SK-N-SH (cell line): ENCODE measurements around the gene CABLES2.

ENCODE experiments used
- TAF1 ChIP-seq: IDR thresholded peaks from 2 replicates; pipeline ENCODE4 v1.6.1; 2012; ENCODE audit warnings: low read depth, mild to moderate bottlenecking, low read length, moderate library complexity, borderline replicate concordance
- TF ChIP-seq, protein P1 (sequence below): fragments of 200-600 bp; sonication (generic); IDR thresholded peaks from 2 replicates; pipeline ENCODE4 v1.6.1; 2017; ENCODE audit warnings: antibody characterized with exemption, mild to moderate bottlenecking, moderate library complexity
- TF ChIP-seq, protein P2 (sequence below): IDR thresholded peaks from 2 replicates; pipeline ENCODE4 v1.4.0; 2012; ENCODE audit warnings: low read depth, borderline replicate concordance

DNA sequence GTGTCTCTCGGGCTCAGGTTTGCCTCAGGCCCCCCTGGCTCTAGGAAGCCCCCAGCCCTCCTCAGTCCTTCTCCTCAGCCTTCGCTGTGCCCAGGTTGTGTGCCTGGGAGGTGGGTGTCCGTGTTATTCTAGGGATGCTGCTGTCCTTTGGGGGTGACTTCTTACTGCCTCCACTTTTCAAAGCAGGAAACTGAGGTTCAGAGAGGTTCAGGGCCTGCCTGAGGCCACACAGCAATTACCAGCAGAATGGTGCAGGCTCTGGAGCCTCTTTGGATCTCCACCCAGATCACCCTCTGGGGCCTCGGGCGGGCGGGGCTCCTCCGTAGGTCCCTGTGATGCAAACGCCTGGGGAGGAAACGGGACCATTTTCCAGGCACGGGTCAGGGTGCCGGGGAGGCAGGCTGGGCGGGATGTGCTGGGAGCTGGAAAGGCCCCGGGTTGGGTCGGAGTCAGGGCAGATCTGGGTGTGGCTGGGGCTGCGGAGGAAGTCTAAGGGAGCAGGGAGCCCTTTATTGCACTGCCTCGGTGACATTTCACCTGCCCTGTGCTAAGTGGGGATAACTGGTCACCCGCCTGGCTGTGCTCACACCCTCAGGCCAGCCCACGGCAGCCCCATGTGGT lies 45.5 kb upstream of the CABLES2 start:
- TF ChIP-seq, protein P1, sequence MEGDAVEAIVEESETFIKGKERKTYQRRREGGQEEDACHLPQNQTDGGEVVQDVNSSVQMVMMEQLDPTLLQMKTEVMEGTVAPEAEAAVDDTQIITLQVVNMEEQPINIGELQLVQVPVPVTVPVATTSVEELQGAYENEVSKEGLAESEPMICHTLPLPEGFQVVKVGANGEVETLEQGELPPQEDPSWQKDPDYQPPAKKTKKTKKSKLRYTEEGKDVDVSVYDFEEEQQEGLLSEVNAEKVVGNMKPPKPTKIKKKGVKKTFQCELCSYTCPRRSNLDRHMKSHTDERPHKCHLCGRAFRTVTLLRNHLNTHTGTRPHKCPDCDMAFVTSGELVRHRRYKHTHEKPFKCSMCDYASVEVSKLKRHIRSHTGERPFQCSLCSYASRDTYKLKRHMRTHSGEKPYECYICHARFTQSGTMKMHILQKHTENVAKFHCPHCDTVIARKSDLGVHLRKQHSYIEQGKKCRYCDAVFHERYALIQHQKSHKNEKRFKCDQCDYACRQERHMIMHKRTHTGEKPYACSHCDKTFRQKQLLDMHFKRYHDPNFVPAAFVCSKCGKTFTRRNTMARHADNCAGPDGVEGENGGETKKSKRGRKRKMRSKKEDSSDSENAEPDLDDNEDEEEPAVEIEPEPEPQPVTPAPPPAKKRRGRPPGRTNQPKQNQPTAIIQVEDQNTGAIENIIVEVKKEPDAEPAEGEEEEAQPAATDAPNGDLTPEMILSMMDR: no peak
- TF ChIP-seq TAF1: no peak
- TF ChIP-seq, protein P2, sequence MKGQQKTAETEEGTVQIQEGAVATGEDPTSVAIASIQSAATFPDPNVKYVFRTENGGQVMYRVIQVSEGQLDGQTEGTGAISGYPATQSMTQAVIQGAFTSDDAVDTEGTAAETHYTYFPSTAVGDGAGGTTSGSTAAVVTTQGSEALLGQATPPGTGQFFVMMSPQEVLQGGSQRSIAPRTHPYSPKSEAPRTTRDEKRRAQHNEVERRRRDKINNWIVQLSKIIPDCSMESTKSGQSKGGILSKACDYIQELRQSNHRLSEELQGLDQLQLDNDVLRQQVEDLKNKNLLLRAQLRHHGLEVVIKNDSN: no peak
